GM18870 (cell line): ENCODE results near the gene DGKB.

Source experiments
- ATAC-seq: cut with Tn5 transposase; IDR thresholded peaks from one replicate; pipeline ENCODE4 v1.9.1; 2021; ENCODE audit warnings: moderate library complexity; ENCODE audit not compliant: unreplicated experiment

Gene DGKB

DNA sequence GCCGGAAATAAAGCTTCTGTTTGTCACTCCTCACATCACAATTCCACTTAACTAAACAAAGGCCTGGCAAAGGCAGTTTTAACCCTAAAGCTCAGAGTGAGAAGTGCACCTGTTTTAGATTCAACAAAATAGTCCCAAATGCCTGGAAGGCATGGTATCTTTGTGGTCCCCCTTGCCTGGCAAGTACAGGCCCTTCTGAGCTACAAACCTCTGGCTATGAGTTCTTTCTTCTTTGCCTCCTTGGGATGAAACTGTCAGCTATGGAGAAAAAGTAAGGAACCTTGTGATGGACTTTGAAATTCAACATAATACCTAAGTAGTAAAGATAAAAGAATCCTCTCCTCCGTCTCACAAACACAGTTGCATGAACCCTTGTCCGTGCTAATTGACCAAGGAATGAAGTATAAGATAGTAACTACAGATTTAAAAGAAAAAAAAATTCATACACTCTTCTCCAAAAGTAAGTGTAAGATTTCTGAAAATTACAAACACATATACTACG, 668.6 kb downstream of the DGKB start:
- no peak for ATAC-seq

DNA sequence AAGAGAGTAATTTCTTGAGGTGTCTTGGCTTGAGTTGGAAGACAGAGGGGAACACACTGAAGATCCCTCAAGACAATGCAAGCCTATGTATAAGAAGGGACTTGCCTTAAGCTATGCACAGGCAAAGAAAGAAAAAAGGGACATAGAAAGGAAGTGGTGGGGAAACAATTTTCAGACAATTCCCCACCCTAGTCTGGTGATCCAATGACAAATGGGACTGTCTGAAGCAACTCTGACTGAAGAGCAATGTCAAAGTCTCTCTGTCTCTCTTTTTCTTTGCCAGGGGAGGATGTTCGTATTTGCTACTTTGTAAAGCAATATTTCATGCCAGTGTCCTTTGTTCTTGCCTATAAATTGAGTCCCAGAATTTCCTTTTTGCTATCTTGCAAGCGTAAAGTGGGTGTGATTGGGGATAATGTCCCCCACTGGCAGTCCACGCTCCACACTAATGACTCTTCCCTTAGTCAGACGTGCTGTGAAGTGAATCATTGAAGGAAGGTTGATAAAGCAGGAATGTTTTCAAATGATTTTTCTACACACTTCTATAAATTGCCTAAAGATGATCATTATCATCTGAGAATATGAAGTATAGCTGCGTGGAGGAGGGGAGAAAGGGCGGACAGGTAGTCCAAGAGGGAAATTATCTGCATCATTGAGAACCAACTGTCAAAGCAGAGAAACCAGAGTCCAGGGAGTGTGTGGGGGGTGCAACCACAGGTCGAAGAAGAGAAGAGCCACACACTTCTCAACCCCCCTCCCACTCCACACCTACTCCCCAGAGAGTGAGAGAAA, 669.3 kb downstream of the DGKB start:
- ATAC-seq = no peak

DNA sequence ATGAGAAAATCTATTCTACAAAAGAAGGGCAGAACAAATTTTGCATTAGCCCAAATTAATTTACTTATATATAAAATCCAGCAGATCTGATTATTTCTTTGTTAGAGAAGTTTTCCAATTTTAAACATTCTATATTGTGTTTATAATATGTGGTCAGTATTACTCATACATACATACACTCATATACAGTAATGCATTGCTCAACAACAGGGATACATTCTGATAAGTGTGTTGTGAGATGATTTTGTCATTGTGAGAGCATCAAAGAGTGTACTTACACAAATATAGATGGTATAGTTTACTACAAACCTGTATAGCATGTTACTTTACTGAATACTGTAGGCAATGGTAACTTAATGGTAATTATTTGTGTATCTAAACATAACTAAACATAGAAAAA, 673.5 kb downstream of the DGKB start:
- ATAC-seq = no peak

DNA sequence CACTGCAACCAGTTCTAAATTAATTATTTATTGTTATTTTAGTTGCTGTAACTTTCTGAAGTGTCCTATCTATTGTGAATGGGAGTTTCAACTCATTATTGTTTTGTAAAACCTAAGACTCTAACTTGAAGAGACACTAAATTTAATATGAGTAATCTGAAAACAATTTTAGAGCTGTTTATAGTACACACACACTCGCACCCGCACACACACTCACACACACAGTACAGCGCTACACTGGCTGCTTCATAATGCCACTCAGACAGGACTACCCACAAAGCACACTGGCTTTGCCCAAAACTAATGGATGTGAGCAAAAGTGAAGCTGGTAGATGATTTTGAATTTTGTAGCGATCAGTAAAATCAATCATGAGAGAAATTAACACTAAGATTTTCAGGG, 674.2 kb downstream of the DGKB start:
- ATAC-seq = no peak

DNA sequence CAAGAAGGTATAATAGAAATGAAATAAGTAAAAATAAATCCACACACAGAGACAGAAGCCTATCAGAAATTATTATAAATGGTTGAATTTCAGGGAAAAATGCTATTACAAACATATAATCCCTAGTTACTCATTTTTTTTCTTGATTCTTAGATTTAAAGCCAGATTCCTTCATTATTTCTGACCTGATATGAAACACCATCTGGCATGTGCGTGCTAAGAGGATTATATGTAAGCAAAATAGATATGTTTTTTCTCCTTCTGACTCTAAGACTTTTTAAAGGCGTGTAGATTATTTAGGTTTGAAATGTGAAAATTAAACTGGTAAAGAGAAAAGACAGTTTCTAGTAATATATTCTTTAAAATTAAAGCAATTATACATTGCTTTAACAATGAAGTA, 676.4 kb downstream of the DGKB start:
- no peak for ATAC-seq

DNA sequence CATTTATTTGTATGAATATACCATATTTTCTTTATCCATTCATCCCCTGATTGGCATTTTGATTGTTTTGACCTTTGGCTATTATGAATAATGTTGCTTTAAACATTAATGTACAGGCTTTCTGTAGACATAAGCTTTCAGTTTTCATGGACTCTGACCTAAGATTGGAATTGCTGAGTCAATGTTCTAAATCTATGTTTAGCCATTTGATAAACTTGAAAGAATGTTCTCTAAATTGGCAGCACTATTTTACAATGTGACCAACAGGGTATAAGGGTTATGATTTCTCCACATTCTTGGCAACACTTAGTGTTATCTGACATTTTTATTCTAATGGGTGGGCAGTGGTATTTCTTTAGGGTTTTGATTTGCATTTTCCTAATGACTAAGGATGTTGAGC, 683.4 kb downstream of the DGKB start:
- no peak for ATAC-seq

DNA sequence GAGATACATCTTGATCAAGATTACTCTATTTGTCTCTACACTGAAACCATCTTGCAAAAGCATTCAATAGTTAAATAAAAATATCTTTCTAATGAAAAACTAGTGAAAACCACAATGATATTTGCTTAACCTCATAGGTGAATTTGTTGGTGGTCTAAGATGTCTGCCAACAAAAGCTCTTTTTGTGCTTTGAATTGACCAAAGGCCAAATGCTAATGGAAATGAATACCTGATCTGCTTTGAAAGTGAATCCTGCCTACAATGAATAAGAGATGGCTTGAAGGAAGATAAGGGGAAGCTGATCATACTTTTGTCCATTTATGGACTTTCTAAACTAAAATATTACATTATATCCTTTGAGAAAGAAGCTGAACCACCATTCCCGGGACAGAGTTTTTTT, 684.2 kb downstream of the DGKB start:
- ATAC-seq = no peak

DNA sequence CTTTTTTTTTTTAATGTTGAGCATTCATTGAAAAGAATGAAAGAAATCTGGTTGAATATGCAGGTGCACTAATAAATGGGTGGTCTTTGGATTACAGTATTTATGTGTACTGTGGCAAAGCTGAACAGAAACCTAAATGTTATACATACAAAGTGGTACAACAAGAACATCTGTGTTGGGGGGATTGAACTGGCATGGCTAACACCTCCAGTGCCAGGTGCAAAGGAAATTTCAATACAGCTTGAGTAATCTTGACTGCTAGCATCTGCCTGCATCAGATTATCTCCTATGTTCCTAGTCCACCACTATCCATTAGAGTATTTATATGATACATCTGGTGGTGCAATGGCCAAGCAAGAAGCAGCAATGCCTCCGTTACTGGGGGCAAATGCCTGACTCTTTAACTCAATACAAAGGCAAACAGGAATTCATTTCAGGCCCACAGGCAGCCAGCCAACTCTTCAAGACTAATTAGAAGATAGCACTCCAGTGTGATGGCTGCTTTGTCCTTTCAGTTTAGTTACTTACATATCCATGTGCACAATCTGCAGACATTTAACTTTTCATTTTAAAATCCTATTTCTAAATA, 692.6 kb downstream of the DGKB start:
- ATAC-seq = no peak

DNA sequence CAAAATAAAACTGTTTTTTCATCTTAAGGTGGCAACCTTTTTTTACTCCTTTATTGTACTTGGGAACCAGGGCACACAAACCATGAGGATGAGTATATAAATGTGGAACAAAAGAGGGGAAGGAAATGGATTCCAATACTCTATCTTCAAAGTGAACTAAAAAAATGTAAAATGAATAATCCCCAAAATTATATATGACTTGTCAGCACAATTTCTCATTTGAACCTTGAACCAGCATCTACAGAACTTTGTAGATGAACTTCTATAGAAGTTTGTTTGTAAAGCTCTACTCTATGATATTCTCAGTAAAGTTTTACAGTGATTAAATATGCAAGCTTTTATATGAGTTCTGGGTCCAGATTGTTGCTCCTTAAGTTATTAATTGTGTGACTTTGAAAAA, 694.8 kb downstream of the DGKB start:
- ATAC-seq = no peak

DNA sequence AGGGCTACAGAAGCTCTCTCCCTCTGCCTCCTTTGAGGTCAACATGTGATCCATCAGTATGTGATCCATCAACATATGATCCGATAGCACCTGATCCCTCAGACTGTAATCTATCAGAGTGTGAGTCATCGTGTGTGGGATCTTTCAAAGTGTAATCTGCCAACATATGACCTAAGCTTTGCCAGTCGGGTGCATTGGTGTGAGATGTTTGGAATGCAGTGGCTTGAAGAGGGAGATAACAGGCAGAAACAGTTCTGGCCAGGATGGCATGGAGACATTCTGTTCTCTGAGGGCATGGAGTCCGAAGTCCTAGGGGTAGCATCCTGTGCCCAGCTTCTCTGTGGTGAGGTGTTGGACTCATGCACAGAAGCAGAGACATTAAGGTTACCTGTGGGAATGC, 695.4 kb downstream of the DGKB start:
- no peak for ATAC-seq

DNA sequence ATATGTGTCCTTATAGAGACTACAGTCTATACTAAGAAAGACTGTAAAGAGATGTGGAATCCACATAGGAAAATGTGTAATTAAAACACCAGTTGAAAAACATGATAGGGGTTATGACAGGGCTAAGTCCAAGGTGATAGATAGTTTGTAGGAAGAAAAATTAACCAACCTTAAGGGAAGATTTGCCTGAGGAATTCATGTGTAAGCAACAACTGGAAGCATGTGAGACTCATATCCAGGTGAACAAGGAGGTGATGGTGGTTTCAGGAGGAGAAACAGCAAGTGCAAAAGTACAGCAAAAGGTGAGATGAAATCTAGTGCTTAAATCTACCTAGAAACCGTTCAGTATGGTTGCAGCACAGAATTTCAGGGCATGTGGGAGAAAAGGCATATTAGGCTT, 696.4 kb downstream of the DGKB start:
- no peak for ATAC-seq

DNA sequence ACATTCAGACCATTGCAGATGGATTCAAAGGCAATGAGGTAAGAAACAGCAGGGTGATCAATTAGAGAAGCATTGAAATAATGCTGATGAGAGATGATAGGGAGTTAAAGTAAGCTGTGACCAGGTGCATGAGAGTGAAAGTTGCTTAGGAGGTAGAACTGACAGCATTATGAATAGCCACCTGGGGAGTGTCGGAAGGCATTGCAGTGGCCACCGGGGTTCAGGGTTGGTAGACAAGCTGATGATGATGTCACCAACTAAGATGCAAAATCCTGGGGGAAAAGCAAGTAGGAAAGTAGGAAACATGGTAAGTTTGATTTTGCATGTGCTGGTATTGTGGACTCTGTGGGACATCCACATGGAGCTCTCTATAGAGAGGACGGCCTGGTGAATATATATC, 701.2 kb downstream of the DGKB start:
- ATAC-seq = no peak

DNA sequence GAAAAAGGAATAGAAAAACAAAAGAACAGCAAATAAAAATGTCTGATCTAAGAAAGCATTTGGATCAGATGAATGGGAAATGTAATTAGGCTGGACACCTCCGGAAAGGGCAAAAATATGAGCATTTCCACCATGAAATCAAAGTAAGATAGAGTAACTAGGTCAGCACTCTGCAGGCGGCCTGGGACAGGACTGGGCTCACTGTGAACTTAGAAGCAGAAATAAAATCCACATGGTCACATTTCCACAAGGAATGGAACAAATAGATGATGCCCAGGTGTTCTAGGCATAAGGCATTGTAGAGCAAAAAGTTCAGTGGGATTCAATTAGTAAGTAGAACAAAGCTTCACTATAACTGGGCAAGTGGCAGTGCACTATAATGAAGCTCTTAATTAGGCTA, 703.2 kb downstream of the DGKB start:
- ATAC-seq = no peak

DNA sequence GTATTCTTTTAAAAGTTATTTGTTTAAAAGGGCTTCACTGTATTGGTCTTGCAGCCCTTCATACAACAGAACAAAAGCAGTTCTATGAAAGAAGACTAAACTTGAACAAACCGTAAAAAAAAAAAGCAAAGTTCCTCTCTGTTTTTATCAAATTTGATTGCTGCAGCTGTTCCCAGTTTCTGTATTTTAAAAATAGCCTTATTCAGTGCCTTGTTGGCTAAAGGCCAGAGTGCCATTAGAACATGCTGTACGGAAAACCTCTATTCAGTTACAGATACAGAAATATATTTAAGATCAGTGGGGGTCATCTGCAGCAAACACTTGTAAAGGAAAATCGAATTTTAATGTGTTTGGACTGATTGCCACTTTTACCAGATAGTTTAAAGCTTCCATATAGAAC, 705.3 kb downstream of the DGKB start:
- ATAC-seq = no peak

DNA sequence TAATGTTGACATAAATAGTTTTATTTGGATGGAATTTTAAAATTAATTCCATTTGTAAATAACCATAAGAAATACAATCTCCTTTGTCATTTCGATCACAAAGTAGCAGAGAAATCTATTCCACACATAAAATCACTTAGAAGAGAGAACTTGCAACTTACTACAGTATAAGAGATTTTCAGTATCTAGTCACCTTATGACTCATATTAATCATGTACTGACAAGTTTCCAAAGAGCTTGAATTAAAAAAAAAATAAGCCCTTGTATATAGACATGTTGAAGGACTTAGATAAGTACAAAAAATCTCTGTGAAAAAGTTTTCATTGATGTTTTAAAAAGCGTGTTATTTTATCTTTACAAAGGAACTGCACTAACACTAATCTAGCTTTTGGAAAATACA, 706.0 kb downstream of the DGKB start:
- ATAC-seq = no peak

DNA sequence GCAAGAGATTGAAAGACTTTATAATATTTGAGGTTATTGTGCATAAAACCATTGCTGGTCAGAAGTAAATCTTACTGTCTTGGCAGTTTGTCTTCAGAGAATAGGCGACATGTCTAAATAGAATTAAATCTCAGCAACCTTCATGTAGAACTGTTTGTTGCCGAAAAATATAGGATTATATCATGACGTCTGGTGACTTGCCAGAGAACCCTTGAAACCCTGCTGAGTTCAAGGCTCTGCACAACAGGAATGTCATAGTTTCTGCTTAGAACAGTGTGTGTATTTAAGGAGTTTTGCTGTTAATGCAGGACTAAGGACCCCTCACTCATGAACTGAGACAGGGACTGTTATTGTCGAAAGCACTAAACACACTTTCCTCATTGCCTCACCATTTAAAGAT, 706.7 kb downstream of the DGKB start:
- no peak for ATAC-seq

DNA sequence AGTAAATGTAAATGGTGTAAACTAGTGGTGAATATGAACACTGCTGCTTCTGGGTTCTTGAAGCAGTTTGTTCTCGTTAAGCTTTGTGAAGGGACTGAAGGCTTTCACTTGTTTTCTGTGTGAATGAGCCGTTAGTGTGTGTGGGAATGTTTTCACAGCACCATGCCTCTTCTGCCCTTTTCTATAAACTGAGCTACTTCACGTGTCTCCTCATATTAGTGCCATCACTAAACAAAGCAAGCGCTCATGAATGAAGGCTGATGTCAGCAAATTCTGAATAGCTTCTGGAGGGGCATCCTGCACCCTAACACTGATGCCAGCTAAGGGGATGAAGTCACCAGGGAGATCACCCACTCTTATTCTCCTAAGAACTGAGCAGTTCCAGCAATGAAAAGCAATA, 707.5 kb downstream of the DGKB start:
- ATAC-seq = no peak

DNA sequence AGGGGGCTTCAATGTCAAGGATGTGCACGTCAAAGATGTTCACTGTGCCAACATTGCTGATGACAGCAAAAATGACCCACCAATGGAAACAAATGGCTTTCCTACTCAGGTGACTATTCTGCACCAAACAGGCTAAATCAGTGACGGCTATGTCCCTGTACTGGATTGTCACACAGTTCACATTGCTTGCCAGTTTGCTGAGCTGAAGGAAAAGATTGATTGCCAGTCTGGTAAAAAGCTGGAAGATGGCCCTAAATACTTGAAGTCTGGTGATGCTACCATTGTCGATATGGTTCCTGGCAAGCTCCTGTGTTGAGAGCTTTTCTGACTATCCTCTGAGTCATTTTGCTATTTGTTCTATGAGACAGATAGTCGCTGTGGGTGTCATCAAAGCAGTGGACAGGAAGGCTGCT, 710.9 kb downstream of the DGKB start:
- ATAC-seq = no peak

DNA sequence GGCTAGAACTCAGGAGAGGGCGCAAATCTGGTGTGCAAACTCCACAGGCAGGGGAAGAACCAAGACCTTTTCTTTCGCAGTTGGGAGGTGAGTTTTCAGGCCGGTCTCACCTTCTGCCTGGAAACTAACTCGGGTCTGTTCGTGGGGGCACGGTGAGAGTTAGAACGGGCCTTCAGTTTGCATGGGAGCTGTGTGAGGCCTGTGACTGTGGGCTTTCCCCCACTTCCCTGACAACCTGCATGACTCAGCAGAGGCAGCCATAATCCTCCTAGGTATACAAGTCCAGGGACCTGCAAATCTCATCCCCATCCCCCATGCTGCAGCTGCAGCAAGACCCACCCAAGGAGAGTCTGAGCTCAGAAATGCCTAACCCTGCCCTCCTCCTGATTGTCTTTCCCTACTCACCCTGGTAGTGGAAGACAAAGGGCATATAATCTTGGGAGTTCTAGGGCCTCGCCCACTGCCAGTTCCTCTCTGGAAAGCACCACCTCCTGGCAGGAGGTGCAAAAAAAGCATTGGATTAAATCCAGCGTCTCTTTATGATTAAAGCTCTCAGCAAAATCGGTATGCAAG, 718.2 kb downstream of the DGKB start:
- no peak for ATAC-seq

DNA sequence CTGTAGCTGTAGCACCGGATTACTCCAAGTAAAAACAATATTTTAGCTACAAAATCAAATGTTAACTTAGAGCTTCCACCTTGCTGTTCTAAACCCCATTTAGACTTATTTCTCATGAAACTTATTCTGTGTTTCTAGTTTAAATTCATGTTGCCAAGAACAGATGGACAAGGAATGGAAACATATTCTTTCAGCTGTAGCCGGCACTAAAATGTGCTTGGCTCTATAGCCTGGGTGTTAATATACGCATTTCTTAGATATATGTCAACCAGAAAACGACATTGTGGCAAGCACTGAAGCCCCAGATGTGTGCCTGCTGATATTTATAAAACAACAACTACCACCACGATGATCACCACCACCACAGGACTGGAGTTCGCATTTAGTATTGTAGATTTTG, 722.8 kb downstream of the DGKB start:
- ATAC-seq = no peak

DNA sequence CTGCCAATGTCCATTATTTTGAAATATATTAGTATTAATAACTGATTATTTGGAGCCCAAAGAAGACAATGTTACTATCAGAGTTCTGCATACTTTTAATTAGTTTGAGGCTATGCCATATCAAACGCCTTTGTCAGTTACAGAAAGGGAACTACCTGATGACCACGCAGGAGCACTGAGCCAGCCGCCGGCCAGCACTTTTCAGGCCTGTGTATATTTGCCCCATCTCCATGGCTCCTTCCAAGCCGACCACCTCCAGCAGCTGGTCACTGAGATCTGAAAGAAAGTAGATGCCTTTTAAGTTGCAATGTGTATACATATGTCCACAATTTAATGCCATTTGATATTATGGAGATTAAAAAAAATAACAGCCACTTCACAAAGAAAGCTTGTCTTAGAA, 724.7 kb downstream of the DGKB start:
- ATAC-seq = no peak

DNA sequence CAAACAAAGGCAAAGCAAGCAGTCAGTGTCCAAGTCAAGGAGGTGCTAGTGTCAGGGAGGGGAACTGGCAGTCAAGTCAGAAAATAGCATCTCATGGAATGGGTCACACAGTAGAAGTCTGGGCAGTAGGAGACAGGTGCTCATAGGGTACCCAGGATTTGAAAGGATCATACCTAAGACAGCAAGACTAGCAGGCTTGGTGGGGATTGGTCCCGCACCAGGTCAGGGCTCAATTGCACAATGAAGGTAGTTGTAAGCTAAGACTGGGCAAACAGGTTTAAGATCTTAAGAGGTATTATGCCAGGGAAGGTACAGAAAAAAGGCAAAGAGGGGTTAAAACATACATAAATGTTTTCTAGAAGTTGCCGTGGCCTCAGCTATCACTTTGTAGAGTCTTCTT, 731.7 kb downstream of the DGKB start:
- no peak for ATAC-seq
